GM12878 (cell line): Measurements from ENCODE around the gene KPNA3. TPM values are rescaled to one million over a fixed set of nuclear protein-coding genes. Genes with fewer than 3 reads are reported as not detected.

Experiments
- ATAC-seq: fragments of 200-7000 bp; cut with Tn5 transposase; 3 replicates; pipeline ENCODE4 v1.9.1; 2020; ENCODE audit warnings: mild to moderate bottlenecking, moderate library complexity
- BruUV-seq: library from RNA; stranded (reverse); fragments of 400-500 nt; replicated peaks from 2 replicates; lab custom pipeline; 2021; lab: Mats Ljungman, UMichigan
- CTCF ChIA-PET: fragments of 300-600 bp; sonication (Branson Sonifier 250); formaldehyde crosslinking; extraction: SDS; loops from one replicate; lab custom pipeline; 2021; ENCODE audit warnings: inconsistent platforms; lab: Yijun Ruan, JAX
- POLR2A ChIA-PET: fragments of 350-600 bp; formaldehyde crosslinking; extraction: SDS; loops from one replicate; lab custom pipeline; 2021; ENCODE audit warnings: inconsistent platforms; lab: Charles Lee
- RAD21 ChIA-PET: fragments of 300-600 bp; sonication (Branson Sonifier 250); formaldehyde crosslinking; loops from one replicate; lab custom pipeline; 2023; ENCODE audit warnings: antibody characterized with exemption; ENCODE audit not compliant: unreplicated experiment; lab: Charles Lee
- SMC1A ChIA-PET: fragments of 300-600 bp; sonication (Branson Sonifier 250); formaldehyde crosslinking; loops from one replicate; lab custom pipeline; 2023; ENCODE audit not compliant: unreplicated experiment, uncharacterized antibody; lab: Charles Lee
- DNase-seq: peaks from one replicate; pipeline ENCODE4 v3.0.0-alpha.2; 2011; ENCODE audit warnings: low read depth, low spot score
- FAIRE-seq: peaks from 3 replicates; lab custom pipeline; 2011; peaks lifted over from hg19 to GRCh38; lab: Jason Lieb, UNC
- H2AFZ ChIP-seq: 2 replicates; pipeline ENCODE4 v1.6.0; 2011; ENCODE audit warnings: low read depth, low read length, control low read depth; ENCODE audit not compliant: control insufficient read depth
- H3K27ac ChIP-seq: 2 replicates; pipeline ENCODE4 v1.5.1; 2011; ENCODE audit warnings: control low read depth; ENCODE audit not compliant: control insufficient read depth, insufficient read depth
- H3K27me3 ChIP-seq, 2 experiments: replicated peaks in 1 of 2; 2 replicates each; pipeline versions ENCODE4 v1.6.0 to v1.6.1; 2011; ENCODE audit warnings: low read length in 1 of 2; ENCODE audit not compliant: control insufficient read depth in 2 of 2, insufficient read depth in 2 of 2
- H3K36me3 ChIP-seq, 2 experiments: 2 replicates each; pipeline ENCODE4 v1.5.1; 2011; ENCODE audit warnings: low read length in 1 of 2; ENCODE audit not compliant: control insufficient read depth in 2 of 2, insufficient read depth in 2 of 2
- H3K4me1 ChIP-seq: 2 replicates; pipeline ENCODE4 v1.6.1; 2011; ENCODE audit warnings: mild to moderate bottlenecking, low read length, moderate library complexity, mixed read lengths; ENCODE audit not compliant: control insufficient read depth, insufficient read depth
- H3K4me2 ChIP-seq: 2 replicates; pipeline ENCODE4 v1.6.0; 2011; ENCODE audit warnings: control low read depth; ENCODE audit not compliant: control insufficient read depth, insufficient read depth
- H3K4me3 ChIP-seq: fragments of 200-600 bp; sonication (generic); 2 replicates; pipeline ENCODE4 v1.5.1; 2016
- H3K79me2 ChIP-seq: 2 replicates; pipeline ENCODE4 v1.6.0; 2011; ENCODE audit warnings: low read length; ENCODE audit not compliant: control insufficient read depth, insufficient read depth
- H3K9ac ChIP-seq: 2 replicates; pipeline ENCODE4 v1.8.0; 2011; ENCODE audit warnings: low read length, control low read depth, mixed read lengths; ENCODE audit not compliant: control insufficient read depth, insufficient read depth
- H3K9me3 ChIP-seq: replicated peaks from 3 replicates; pipeline ENCODE4 v1.5.1; 2011; ENCODE audit warnings: mild to moderate bottlenecking, low read length; ENCODE audit not compliant: control insufficient read depth, insufficient read depth
- H4K20me1 ChIP-seq: 2 replicates; pipeline ENCODE4 v1.6.0; 2011; ENCODE audit not compliant: control insufficient read depth, insufficient read depth
- FOXM1 ChIP-seq: IDR thresholded peaks from 2 replicates; pipeline ENCODE4 v1.6.1; 2012; ENCODE audit warnings: low read depth, mild to moderate bottlenecking, inconsistent platforms, low read length, moderate library complexity
- GATAD2B ChIP-seq: fragments of 450-650 bp; conservative IDR thresholded peaks from 2 replicates; pipeline ENCODE4 v1.6.1; 2017; ENCODE audit warnings: low read depth, mild to moderate bottlenecking, moderate library complexity
- IRF4 ChIP-seq: IDR thresholded peaks from 2 replicates; pipeline ENCODE4 v1.6.1; 2011; ENCODE audit warnings: low read depth, low read length
- PBX3 ChIP-seq: IDR thresholded peaks from 2 replicates; pipeline ENCODE4 v1.6.1; 2011; ENCODE audit warnings: mild to moderate bottlenecking, low read depth, low read length, moderate library complexity; ENCODE audit not compliant: insufficient replicate concordance
- RAD51 ChIP-seq: fragments of 450-650 bp; IDR thresholded peaks from 2 replicates; pipeline ENCODE4 v1.6.1; 2016; ENCODE audit warnings: moderate library complexity, mild to moderate bottlenecking, inconsistent platforms
- SREBF2 ChIP-seq: IDR thresholded peaks from 2 replicates; pipeline ENCODE4 v1.6.1; 2012; ENCODE audit warnings: mild to moderate bottlenecking, low read length
- WRNIP1 ChIP-seq: IDR thresholded peaks from 2 replicates; pipeline ENCODE4 v1.6.1; 2011; ENCODE audit warnings: low read depth, low read length, improper control_type of control experiment, borderline replicate concordance
- ZNF217 ChIP-seq: fragments of 450-650 bp; IDR thresholded peaks from 2 replicates; pipeline ENCODE4 v1.6.1; 2017; ENCODE audit warnings: antibody characterized with exemption, mild to moderate bottlenecking
- WGBS: methylation state at CpG from one replicate; pipeline ENCODE4 v1.1.6; 2016; ENCODE audit warnings: low lambda C conversion rate; ENCODE audit not compliant: insufficient replicate concordance, insufficient coverage; ENCODE audit errors: missing lambda C conversion rate; 5-methylcytosine and 5-hydroxymethylcytosine counted together
- in situ Hi-C: fragments of 300-500 bp; cut with MboI; formaldehyde crosslinking; loops from 9 replicates; pipeline ENCODE4 v1.14.3; 2018; ENCODE audit warnings: mixed read lengths
- intact Hi-C: fragments of 100-400 bp; cut with micrococcal nuclease; formaldehyde crosslinking; loops from one replicate; pipeline ENCODE4 v1.14.2; 2022; ENCODE audit not compliant: unreplicated experiment
- polyA plus RNA-seq, 11 experiments: library from polyadenylated mRNA; depleted of rRNA in 4 of 11; unstranded in 6 of 11; stranded (reverse) in 5 of 11; fragments of >200 nt; fragmentation: Nextera tagmentation in 4 of 11; fragmentation: Illumina TruSeq in 1 of 11; extraction: Ambion mirVana in 4 of 11; extraction: Trizol in 1 of 11; gene quantifications; 1 replicate in 1 of 11; 2 replicates in 10 of 11; pipeline versions ENCODE4 v1.2.1 to v1.2.3, GENCODE V29; 2011 to 2016; ENCODE audit warnings: inconsistent platforms in 2 of 11, missing spikeins in 2 of 11, low read depth in 1 of 11
- total RNA-seq, 4 experiments: library from RNA; depleted of rRNA in 3 of 4; stranded (reverse); fragments of >200 nt in 3 of 4; fragmentation: Illumina TruSeq in 1 of 4; extraction: Trizol in 1 of 4; gene quantifications; 2 replicates each; pipeline versions ENCODE4 v1.2.1 to v1.2.3, GENCODE V29; 2013 to 2021

KPNA3 gene
- total and polyA plus RNA-seq, 10 of the 15 experiments (the other 5 are each of a cell fraction or from before 2014, with no cell fraction given), result 23.3 to 50.5 (median 31.1) TPM

GRCh38 chr13:49739498-49740187 lies 52.8 kb downstream of the KPNA3 start:
- ChIA-PET CTCF (interaction anchor here (1.0 to 1.5 kb wide), 3 partner anchors 20 to 51 kb away, joined by 4 to 6 read pairs (median 4); no protein-coding TSS in a partner anchor), RAD21 (interaction anchor here (1.4 kb wide), 1 partner anchor 51 kb away, joined by 4 read pairs; no protein-coding TSS in a partner anchor), POLR2A (interaction anchor here (0.6 to 0.9 kb wide), 3 partner anchors 11 to 1297 kb away, joined by 3 read pairs; no protein-coding TSS in a partner anchor), SMC1A (interaction anchor here (0.7 to 1.5 kb wide), 8 partner anchors 11 to 1108 kb away, joined by 3 to 5 read pairs (median 3); partner anchors contain the start of gene KPNA3)
- Histone ChIP-seq H4K20me1 (no peaks in the 10 kb centered on the region), H3K9ac (no peak overlapping the region), H3K4me3 (no peak overlapping the region), H3K27ac (no peak overlapping the region), H3K79me2 (no peaks in the 10 kb centered on the region), H3K4me1 (no peaks in the 10 kb centered on the region), H3K36me3 (peaks cover 0 to 5% of the 10 kb centered on the region in 2 experiments; a peak in 3 of 4 replicates), H3K9me3 (no peaks in the 10 kb centered on the region), H2AFZ (no peak overlapping the region), H3K27me3 (no peaks in the 10 kb centered on the region), H3K4me2 (no peak overlapping the region)
- WGBS, result 85% methylated on average over 5 of the region's 5 CpGs
- FAIRE-seq (no peak), DNase-seq (no peak), ATAC-seq (no peak)
- TF ChIP-seq FOXM1 (no peak), RAD51 (no peak), WRNIP1 (no peak), ZNF217 (no peak), IRF4 (no peak), SREBF2 (no peak), PBX3 (no peak), GATAD2B (no peak)
- in situ Hi-C loops (no loop called here), intact Hi-C loops (no loop called here)
- no TSS peak for BruUV-seq
